ENCODE measurements around the gene RPS21. TPM values are rescaled to one million over a fixed set of nuclear protein-coding genes. Genes with fewer than 3 reads are reported as not detected.

Gene RPS21
- total and polyA plus RNA-seq, 2 of the 13 experiments (the other 11 are each of a cell fraction or from before 2014, with no cell fraction given) = 2,647 to 11,063 TPM

DNA sequence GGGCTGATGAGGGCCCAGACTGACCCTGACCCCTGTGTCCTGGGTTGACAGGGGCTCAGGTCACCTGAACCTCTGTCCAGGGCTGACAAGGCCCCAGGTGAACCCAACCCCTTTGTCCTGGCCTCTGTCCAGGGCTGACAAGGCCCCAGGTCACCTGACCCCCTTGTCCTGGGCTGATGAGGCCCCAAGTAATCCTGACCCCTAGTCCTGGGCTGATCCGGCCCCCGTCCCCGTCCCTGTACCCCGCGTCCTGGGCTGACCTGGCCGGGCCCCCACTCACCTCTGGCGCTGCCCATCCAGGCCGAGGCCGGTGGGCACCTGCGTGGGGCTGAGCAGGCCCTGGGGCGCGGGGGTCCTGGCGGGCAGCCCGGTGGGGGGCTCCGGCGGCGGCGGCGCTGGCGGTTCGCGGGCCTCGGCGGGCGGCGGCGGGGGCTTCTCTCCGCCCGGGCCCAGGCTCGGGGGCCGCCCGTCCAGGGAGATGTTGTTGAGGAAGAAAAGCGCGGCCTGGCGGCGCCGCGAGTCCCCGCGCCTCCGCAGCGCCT, 19.8 kb downstream of the RPS21 start (continued):
- TF ChIP-seq, protein P1, sequence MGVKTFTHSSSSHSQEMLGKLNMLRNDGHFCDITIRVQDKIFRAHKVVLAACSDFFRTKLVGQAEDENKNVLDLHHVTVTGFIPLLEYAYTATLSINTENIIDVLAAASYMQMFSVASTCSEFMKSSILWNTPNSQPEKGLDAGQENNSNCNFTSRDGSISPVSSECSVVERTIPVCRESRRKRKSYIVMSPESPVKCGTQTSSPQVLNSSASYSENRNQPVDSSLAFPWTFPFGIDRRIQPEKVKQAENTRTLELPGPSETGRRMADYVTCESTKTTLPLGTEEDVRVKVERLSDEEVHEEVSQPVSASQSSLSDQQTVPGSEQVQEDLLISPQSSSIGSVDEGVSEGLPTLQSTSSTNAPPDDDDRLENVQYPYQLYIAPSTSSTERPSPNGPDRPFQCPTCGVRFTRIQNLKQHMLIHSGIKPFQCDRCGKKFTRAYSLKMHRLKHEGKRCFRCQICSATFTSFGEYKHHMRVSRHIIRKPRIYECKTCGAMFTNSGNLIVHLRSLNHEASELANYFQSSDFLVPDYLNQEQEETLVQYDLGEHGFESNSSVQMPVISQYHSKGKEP (CRISPR knock-in tag; IDR thresholded peaks at IDR 0.05) = no peak
- TF ChIP-seq SMAD1 (CRISPR knock-in tag; IDR thresholded peaks at IDR 0.05; ENCODE audit: borderline replicate concordance, low read depth) (no peak), ZBTB38 (CRISPR knock-in tag; IDR thresholded peaks at IDR 0.05) (no peak), HIVEP1 (CRISPR knock-in tag; IDR thresholded peaks at IDR 0.05) (no peak), ZBTB8A (CRISPR knock-in tag; IDR thresholded peaks at IDR 0.05; ENCODE audit: borderline replicate concordance, low read depth) (no peak), SMARCC2 (IDR thresholded peaks at IDR 0.05) (no peak), MIER3 (CRISPR knock-in tag; IDR thresholded peaks at IDR 0.05; ENCODE audit: borderline replicate concordance) (no peak), HMG20B (CRISPR knock-in tag; conservative IDR thresholded peaks at IDR 0.05) (no peak), HMG20A (CRISPR knock-in tag; IDR thresholded peaks at IDR 0.05; ENCODE audit: borderline replicate concordance) (no peak), CEBPB (IDR thresholded peaks at IDR 0.05; ENCODE audit: borderline replicate concordance, low read depth, low read length) (no peak), ZNF7 (CRISPR knock-in tag; IDR thresholded peaks at IDR 0.05) (no peak), BCL6 (CRISPR knock-in tag; IDR thresholded peaks at IDR 0.05) (peak; percentile 75), PLRG1 (conservative IDR thresholded peaks at IDR 0.05) (no peak), SRSF4 (IDR thresholded peaks at IDR 0.05; ENCODE audit: low read depth, low read length, poor library complexity, severe bottlenecking) (no peak), JARID2 (CRISPR knock-in tag; IDR thresholded peaks at IDR 0.05; ENCODE audit: insufficient replicate concordance) (no peak), ZNF33B (CRISPR knock-in tag; IDR thresholded peaks at IDR 0.05) (no peak; the same call in 1 of the 2 replicates), FOXO1 (CRISPR knock-in tag; IDR thresholded peaks at IDR 0.05) (0 out of 2 replicates have a peak, but pooled peaks have one; percentile 9), ZNF205 (CRISPR knock-in tag; IDR thresholded peaks at IDR 0.05) (no peak), MED13 (CRISPR knock-in tag; IDR thresholded peaks at IDR 0.05) (0 out of 2 replicates have a peak, but pooled peaks have one; percentile 23), KDM3A (CRISPR knock-in tag; IDR thresholded peaks at IDR 0.05; ENCODE audit: low read depth) (no peak), GLI4 (CRISPR knock-in tag; IDR thresholded peaks at IDR 0.05; ENCODE audit: borderline replicate concordance) (no peak), HNRNPK (IDR thresholded peaks at IDR 0.05; ENCODE audit: low read depth, low read length, poor library complexity, severe bottlenecking) (no peak), ZNF430 (CRISPR knock-in tag; IDR thresholded peaks at IDR 0.05) (no peak), TAF15 (IDR thresholded peaks at IDR 0.05; ENCODE audit: low read depth, low read length, poor library complexity, severe bottlenecking) (no peak)
- TF ChIP-seq, protein P2, sequence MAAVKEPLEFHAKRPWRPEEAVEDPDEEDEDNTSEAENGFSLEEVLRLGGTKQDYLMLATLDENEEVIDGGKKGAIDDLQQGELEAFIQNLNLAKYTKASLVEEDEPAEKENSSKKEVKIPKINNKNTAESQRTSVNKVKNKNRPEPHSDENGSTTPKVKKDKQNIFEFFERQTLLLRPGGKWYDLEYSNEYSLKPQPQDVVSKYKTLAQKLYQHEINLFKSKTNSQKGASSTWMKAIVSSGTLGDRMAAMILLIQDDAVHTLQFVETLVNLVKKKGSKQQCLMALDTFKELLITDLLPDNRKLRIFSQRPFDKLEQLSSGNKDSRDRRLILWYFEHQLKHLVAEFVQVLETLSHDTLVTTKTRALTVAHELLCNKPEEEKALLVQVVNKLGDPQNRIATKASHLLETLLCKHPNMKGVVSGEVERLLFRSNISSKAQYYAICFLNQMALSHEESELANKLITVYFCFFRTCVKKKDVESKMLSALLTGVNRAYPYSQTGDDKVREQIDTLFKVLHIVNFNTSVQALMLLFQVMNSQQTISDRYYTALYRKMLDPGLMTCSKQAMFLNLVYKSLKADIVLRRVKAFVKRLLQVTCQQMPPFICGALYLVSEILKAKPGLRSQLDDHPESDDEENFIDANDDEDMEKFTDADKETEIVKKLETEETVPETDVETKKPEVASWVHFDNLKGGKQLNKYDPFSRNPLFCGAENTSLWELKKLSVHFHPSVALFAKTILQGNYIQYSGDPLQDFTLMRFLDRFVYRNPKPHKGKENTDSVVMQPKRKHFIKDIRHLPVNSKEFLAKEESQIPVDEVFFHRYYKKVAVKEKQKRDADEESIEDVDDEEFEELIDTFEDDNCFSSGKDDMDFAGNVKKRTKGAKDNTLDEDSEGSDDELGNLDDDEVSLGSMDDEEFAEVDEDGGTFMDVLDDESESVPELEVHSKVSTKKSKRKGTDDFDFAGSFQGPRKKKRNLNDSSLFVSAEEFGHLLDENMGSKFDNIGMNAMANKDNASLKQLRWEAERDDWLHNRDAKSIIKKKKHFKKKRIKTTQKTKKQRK (IDR thresholded peaks at IDR 0.05; ENCODE audit: low read length) = no peak
- TF ChIP-seq, protein P3, sequence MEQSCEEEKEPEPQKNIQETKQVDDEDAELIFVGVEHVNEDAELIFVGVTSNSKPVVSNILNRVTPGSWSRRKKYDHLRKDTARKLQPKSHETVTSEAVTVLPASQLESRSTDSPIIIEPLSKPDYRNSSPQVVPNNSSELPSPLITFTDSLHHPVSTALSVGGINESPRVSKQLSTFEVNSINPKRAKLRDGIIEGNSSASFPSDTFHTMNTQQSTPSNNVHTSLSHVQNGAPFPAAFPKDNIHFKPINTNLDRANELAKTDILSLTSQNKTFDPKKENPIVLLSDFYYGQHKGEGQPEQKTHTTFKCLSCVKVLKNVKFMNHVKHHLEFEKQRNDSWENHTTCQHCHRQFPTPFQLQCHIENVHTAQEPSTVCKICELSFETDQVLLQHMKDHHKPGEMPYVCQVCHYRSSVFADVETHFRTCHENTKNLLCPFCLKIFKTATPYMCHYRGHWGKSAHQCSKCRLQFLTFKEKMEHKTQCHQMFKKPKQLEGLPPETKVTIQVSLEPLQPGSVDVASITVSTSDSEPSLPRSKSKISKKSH (CRISPR knock-in tag; IDR thresholded peaks at IDR 0.05; ENCODE audit: borderline replicate concordance) = peak; percentile 26; the same call in 1 of the 2 replicates

Measured in HepG2 (cell line).